Stimulated activated naive CD4-positive, alpha-beta T cell (primary cell): ENCODE measurements around the gene ZNF776.
"Not testable (repeated sequence)": the region's sequence is repeated elsewhere in the genome, so short reads cannot be mapped to it uniquely, and the experiment has no call there.

Source experiments
- DNase-seq, 6 experiments: peaks; one replicate each; lab custom pipeline; 2025; lab: John Stamatoyannopoulos, UW

ZNF776 gene

DNA sequence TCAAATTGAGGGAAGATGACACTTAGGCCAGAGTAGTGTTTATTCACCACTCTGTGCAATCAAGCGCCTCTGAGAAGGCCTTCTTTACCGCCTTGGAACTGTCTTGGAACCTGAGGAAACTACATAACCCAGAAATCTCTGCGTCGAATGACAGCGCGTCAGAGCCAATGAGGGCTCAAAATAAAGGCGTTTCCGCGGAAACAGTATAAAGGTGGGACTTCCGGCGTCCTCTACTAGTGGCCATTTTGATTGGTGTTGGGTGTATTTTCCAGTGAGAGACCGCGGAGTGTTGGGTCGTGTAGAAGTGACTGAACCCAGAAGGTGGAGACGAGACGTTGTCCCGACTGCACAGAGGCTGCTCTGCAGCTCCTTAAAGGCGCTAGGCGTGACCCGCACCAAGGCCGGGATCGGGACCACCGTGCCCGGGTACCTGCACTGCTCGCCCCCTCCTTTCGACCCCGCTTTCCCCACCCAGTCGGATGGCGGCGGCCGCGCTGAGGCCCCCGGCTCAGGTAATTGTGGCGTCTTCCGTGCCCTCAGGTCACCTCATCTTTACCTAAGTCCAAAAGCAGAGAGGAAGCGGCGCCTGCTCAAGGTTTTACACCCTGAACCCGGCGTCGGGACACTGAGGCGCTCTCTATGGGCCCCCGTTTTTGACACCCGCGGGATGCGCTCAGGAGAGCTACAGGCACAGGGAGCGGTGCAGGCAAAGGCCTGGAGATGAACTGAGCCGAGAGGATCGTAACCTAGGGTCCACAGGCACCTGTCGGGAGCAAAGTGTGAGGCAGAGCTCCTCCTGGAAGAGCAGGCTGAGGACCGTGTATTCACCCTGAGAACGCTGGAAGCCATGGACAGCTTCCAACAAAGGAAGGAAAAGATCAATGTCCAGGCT, at the start of gene ZNF776:
ZNF776 (plus strand) TSS at position 236 of the 892 bp plus-strand sequence; CDS start at position 480, 244 bp downstream.
- DNase-seq: peak; percentile 51 to 88 (median 78)

DNA sequence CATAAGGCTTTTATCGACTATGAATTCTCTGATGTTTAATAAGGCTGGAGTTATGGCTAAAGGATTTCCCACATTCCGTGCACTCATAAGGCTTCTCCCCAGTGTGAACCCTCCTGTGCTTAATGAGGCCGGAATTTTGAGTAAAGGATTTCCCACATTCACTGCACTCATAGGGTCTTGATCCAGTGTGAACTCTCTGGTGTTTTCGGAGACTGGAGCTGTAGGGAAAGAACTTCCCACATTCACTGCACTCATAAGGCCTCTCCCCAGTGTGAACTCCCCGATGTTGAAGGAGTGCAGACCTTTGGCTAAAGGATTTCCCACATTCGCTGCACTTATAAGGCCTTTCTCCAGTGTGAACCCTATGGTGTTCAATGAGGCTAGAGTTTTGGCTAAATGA, 45.0 kb upstream of the ZNF776 start:
- DNase-seq: no peak

DNA sequence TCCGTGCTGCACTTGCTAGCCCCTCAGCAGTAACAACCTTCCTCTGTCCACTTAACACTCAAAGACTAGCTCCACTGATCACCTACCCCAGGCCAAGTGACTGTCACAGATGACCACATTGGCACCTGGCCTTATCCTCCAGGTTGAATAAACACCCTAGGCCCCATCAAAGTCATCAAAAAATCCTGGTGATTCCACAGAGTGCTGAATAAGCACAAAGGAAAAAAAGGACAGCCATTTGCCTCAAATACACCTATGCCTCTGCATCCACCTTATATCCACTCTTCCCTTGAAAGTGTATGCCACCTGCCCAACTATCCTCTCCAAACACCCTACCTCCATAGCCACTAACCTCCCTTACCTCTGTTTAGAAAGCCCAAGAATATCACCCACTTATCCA, 40.3 kb upstream of the ZNF776 start:
- no peak for DNase-seq

GRCh38 chr19:57708641-57709361, 37.8 kb upstream of the ZNF776 start, which contains the start of gene ZNF154:
ZNF154 (minus strand) TSS chr19:57709204; CDS start chr19:57708971, 233 bp downstream.
- DNase-seq: peak in 4 of 6 experiments; percentile 11 to 77 (median 42)

- DNase-seq: no peak
Measured at GRCh38 chr19:57709616-57710015, 37.0 kb upstream of the ZNF776 start.

DNA sequence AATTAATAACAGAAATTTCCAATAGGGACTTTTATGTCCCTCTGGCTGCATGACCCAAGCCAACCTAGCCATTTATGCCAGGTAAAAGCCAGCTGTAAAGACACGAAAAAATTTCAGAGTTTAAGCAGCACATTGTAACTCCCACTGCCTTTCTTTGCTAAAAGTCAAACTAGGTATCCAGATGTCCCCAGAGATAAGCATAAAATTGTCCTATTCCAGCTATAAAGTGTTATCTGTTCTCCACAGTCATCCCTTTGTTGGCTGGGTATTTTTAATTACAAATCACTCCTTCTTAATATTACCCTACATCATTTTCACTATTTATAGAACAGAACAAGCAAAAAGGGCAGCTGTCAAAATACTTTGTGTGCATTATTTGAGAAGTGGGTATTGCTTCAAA, 34.4 kb upstream of the ZNF776 start:
- DNase-seq: no peak

- DNase-seq: no peak
Measured at GRCh38 chr19:57719424-57719823, 27.2 kb upstream of the ZNF776 start.

DNA sequence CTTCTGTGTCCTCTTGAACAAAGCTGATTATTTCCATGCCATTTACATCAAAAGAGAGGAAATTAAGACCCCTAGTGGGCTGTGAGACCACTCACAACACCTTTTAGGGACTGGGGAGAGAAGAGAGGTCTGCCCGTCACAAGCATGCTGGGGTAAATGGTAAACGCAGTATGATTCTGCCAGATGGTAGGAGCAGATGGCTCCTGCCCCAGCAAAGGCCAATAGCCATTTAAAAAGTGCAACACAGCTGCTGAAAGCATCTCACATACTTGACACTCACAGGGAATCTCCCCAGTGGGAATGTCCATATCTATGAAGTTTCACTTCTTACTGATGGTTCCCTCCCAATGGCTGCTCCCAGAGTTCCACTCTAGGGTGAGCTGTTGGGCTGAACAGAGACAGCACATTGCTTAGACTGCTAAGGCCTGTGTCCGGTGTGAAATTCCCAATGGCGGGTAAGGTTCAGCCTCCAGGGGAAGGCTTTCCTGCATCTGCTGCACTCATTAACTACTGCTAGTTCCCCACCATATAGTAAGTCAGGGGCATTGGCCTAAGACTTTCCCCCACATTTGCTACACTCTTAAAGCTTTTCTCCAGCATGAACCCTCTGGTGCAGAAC, 26.6 kb upstream of the ZNF776 start:
- no peak for DNase-seq

GRCh38 chr19:57720878-57721277, 25.7 kb upstream of the ZNF776 start:
- no peak for DNase-seq

- DNase-seq: peak in 4 of 6 experiments; percentile 2 to 24 (median 10)
Measured at GRCh38 chr19:57738320-57738719, 8.3 kb upstream of the ZNF776 start.

DNA sequence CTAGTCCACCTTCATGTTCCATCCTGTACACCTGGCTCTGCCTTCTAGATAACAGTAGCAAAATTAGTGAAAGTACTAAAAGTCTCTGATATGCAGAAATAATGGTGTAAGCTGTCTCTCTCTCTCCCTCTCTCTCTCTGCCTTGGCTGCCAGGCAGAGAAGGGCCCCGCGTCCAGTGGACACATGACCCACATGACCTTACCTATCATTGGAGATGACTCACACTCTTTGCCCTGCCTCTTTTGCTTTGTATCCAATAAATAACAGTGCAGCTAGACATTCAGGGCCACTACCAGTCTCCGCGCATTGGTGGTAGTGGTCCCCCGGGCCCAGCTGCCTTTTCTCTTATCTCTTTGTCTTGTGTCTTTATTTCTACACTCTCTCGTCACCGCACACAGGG, 7.8 kb upstream of the ZNF776 start:
- not testable (repeated sequence) for DNase-seq

DNA sequence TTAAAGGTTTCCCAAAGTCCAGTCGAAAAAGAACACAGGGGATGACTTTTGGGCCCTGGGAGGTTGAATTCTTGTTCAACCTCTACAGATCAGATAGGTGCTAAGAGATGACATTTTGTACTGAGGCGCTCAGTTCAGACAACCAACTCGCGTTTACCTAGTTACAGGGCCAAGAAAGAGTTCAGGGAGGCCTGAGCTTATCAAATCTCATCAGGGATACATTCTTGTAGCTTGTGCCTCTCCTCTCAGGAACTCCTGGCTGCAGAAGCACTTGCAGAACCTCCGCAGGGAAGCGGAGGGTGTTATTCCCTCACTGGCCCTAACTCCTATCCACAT, 825 bp downstream of the ZNF776 start:
- DNase-seq: peak in 1 of 6 experiments; percentile 34

GRCh38 chr19:57748029-57748428, 1.4 kb downstream of the ZNF776 start:
- DNase-seq: no peak

- no peak for DNase-seq
Measured at GRCh38 chr19:57754091-57754673, 7.6 kb downstream of the ZNF776 start.

GRCh38 chr19:57755031-57755430, 8.4 kb downstream of the ZNF776 start:
- no peak for DNase-seq

DNA sequence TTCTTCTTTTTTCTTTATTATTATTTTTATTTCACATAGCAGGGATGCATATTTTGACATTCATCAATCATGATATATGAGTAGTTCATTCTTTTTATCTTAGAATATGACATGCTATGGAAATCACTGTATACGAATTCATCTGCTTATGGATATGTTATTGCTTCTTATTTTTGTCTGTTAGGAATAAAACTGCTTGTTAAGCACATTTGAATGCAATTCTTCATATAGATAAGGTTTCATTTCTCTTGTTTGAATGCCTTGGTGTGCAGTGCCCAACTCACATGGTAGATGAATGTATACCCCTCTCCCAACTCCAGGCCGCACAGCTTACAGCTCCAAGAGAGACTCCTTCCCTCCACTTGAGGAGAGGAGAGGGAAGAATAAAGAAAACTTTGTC, 11.3 kb downstream of the ZNF776 start:
- DNase-seq: no peak

- no peak for DNase-seq
Measured at GRCh38 chr19:57759096-57759495, 12.5 kb downstream of the ZNF776 start.

- DNase-seq: peak; percentile 71 to 86 (median 80)
Measured at GRCh38 chr19:57769345-57770131, 22.9 kb downstream of the ZNF776 start, which contains the start of gene ZNF586. ZNF586 (plus strand) TSS chr19:57769676; CDS start chr19:57769843, 167 bp downstream.

- no peak for DNase-seq
Measured at GRCh38 chr19:57771417-57771816, 24.8 kb downstream of the ZNF776 start.

DNA sequence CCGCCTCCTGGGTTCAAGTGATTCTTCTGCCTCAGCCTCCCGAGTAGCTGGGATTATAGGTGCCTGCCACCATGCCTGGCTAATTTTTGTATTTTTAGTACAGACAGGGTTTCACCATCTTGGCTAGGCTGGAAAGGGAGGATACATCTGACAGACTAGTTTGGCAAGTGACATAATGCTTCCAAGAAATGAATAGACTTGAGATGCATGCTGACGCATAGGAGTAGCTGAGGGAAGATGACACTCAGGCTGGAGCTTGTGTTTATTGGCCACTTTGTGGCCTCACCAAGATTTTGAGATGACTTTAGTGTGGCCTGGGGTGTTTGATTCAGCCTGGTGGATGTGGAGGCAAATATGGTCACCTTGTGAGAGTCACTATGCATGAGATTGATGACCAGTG, 26.9 kb downstream of the ZNF776 start:
- no peak for DNase-seq

DNA sequence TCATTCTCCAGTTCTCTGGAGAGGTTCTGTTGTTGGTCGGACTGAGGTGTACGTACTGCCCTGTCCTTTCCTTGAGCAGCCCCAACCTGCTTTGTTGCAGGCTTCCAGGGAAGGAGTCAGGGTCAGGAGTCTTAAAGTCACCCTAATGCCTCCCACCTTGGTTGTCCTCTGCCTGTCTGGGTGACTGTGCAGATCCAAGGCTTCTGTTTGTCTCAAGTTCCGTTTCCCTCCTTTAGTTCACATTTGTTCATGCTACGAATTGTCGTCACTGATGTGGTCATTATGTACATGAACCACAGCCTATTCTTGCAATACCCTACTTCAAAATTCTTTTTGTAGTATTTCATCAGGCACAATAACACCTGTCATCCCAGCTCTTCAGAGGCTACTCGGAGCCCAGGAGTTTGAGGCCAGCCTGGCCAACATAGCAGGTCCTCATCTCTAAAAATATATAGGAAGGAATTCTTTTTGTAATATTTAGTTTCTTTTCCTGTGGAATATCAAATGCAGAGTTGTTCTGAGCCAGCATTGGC, 30.2 kb downstream of the ZNF776 start:
- no peak for DNase-seq
